ENCODE results near the gene KRT34.

The KRT34 gene

GRCh38 chr17:41328207-41328606 is 53.9 kb downstream of the KRT34 start:
- no peak for DNase-seq

Data from stimulated activated CD4-positive, alpha-beta T cell treated with anti-CD3 and anti-CD28 coated beads, Interleukin-15, amount 100 ng/mL, for 24 hours (primary cell).